Activated T-cell treated with anti-CD3 and anti-CD28 coated beads, Interleukin-2, amount 50 U/mL, for 4 hours (primary cell): ENCODE measurements around the gene SUSD1. TPM values are rescaled to one million over a fixed set of nuclear protein-coding genes. Genes with fewer than 3 reads are reported as not detected.
A peak's percentile ranks its signal among the peaks of the same experiment; 100 is the strongest.

ENCODE experiments used
- ATAC-seq, 2 donors: fragments of 200-7000 bp; cut with Tn5 transposase; one replicate each; pipeline ENCODE4 v1.10.0; 2021
- DNase-seq: peaks from one replicate; pipeline ENCODE4 v3.0.0-alpha.2; 2020
- H3K27me3 Mint-ChIP-seq: one replicate; pipeline ENCODE4 v1.8.0; 2021; ENCODE audit warnings: low read depth, mixed read lengths
- H3K36me3 Mint-ChIP-seq: one replicate; pipeline ENCODE4 v1.8.0; 2022; ENCODE audit warnings: mixed read lengths; ENCODE audit not compliant: insufficient read depth
- H3K4me1 Mint-ChIP-seq: one replicate; pipeline ENCODE4 v1.8.0; 2021; ENCODE audit warnings: low read depth, mixed read lengths
- H3K4me3 Mint-ChIP-seq: one replicate; pipeline ENCODE4 v1.8.0; 2021; ENCODE audit warnings: mild to moderate bottlenecking, moderate library complexity, mixed read lengths
- H3K9me3 Mint-ChIP-seq: one replicate; pipeline ENCODE4 v1.8.0; 2021; ENCODE audit warnings: mixed read lengths
- total RNA-seq, 3 donors: library from RNA; stranded (reverse); gene quantifications; one replicate each; pipeline ENCODE4 v1.2.1, GENCODE V29; 2021

Gene SUSD1
- total RNA-seq, 3 donors from 2014 or later, result 2.3 to 2.7 (median 2.4) TPM

DNA sequence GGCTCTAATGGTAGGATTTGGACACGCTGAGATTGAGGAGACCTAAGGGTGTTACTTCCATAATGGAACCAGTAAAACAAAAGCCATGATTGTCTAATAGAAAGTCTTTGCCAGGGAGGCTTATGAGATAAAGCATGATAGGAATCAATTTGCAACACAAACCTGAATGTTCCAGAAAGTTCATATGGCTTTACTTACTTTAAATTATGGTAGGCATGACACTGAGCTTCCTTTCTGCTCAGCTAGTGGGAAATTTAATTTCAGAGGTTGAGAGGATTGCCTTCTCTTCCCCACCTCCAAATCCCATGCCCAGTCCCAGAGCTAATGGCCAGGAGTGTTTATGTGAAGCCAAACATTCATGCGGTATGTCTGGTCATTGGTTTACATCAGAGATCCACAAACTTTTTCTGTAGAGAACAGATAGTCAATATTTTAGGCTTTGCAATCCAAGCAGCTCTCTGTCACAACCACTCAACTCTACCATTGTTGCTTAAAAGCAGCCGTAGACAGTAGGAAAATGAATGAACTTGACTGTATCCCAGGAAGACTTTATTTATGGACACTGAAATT lies 164.0 kb downstream of the SUSD1 start:
- Mint-ChIP-seq H3K4me1 (peaks cover 28% of the 10 kb centered on the region), H3K27me3 (no peaks in the 10 kb centered on the region), H3K9me3 (no peaks in the 10 kb centered on the region), H3K36me3 (no peaks in the 10 kb centered on the region), H3K4me3 (no peak overlapping the region)
- DNase-seq (no peak), ATAC-seq (no peak)

DNA sequence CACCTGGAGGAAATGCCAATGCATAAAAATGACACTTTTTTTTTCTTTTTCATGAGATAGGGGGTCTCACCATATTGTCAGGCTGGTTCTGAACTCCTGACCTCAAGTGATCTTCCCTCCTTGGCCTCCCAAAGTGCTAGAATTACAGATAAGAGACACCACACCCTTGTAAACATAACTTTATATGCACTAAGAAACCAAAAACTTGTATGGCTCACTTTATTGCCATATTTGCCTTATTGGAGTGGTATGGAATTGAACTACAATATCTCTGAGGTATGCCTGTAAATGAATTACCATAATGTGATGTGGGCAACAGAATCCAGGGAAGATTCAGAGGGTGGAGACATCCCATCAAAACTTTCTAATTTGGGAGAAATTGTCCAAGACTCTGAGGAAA lies 164.6 kb downstream of the SUSD1 start:
- Mint-ChIP-seq H3K36me3 (no peaks in the 10 kb centered on the region), H3K27me3 (no peaks in the 10 kb centered on the region), H3K9me3 (no peaks in the 10 kb centered on the region), H3K4me1 (peaks cover 29% of the 10 kb centered on the region), H3K4me3 (no peak overlapping the region)
- DNase-seq (no peak), ATAC-seq (no peak)

DNA sequence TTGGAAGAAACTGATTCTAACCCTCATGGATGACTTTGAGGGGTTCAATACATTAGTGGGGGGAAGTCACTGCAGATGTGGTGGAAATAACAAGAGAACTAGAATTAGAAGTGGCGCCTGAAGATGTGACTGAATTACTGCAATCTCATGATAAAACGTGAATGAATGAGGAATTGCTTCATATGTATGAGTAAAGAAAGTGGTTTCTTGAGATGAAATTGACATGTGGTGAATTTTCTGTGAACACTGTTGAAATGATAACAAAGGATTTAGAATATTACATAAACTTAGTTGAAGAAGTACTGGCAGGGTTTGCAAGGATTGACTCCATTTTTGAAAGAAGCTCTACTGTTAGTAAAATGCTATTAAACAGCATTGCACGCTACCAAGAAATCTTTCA lies 165.4 kb downstream of the SUSD1 start:
- DNase-seq (no peak), ATAC-seq (no peak)
- H3K27me3 Mint-ChIP-seq, result no peaks in the 10 kb centered on the region
- H3K9me3 Mint-ChIP-seq, result no peaks in the 10 kb centered on the region
- peaks cover 31% of the 10 kb centered on the region for H3K4me1 Mint-ChIP-seq
- H3K4me3 Mint-ChIP-seq, result no peak overlapping the region
- H3K36me3 Mint-ChIP-seq, result no peaks in the 10 kb centered on the region

DNA sequence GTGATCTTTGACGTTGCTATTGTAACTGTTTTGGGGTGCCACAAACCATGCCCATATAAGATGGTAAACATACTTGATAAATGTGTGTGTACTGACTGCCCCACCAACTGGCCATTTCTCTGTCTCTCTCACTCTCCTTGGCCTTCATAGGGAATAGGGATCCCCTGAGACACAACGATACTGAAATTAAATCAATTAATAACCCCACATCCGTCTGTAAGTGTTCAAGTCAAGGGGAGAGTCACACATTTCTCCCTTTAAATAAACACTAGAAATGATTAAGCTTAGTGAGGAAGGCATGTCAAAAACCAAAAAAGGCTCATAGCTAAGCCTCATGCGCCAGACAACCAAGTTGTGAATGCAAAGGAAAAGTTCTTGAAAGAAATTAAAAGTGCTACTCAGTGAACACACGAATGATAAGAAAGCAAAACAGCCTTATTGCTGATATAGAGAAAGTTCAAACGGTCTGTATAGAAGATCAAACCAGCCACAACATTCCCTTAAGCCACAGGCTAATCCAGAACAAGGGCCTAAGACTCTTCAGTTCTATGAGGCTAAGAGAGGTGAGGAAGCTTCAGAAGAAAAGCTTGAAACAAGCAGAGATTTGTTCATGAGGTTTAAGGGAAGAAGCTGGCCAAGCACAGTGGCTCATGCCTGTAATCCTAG lies 167.4 kb downstream of the SUSD1 start:
- Mint-ChIP-seq H3K4me3 (no peak overlapping the region), H3K9me3 (no peaks in the 10 kb centered on the region), H3K27me3 (no peaks in the 10 kb centered on the region), H3K36me3 (no peaks in the 10 kb centered on the region), H3K4me1 (peaks cover 36% of the 10 kb centered on the region)
- no peak for DNase-seq
- no peak for ATAC-seq

GRCh38 chr9:112006361-112007020 lies 168.6 kb downstream of the SUSD1 start:
- Mint-ChIP-seq H3K4me1 (peaks cover 37% of the 10 kb centered on the region), H3K9me3 (no peaks in the 10 kb centered on the region), H3K27me3 (no peaks in the 10 kb centered on the region), H3K4me3 (no peak overlapping the region), H3K36me3 (no peaks in the 10 kb centered on the region)
- ATAC-seq (no peak), DNase-seq (no peak)

GRCh38 chr9:112005939-112006338 lies 169.2 kb downstream of the SUSD1 start:
- H3K4me1 Mint-ChIP-seq, result peaks cover 37% of the 10 kb centered on the region
- no peaks in the 10 kb centered on the region for H3K36me3 Mint-ChIP-seq
- H3K9me3 Mint-ChIP-seq, result no peaks in the 10 kb centered on the region
- DNase-seq (no peak), ATAC-seq (no peak)
- no peaks in the 10 kb centered on the region for H3K27me3 Mint-ChIP-seq
- H3K4me3 Mint-ChIP-seq, result no peak overlapping the region

GRCh38 chr9:112003538-112003937 lies 171.6 kb downstream of the SUSD1 start:
- H3K36me3 Mint-ChIP-seq, result no peaks in the 10 kb centered on the region
- peaks cover 36% of the 10 kb centered on the region for H3K4me1 Mint-ChIP-seq
- H3K27me3 Mint-ChIP-seq, result no peaks in the 10 kb centered on the region
- H3K9me3 Mint-ChIP-seq, result no peaks in the 10 kb centered on the region
- ATAC-seq, result no peak
- H3K4me3 Mint-ChIP-seq, result no peak overlapping the region
- DNase-seq, result no peak

GRCh38 chr9:112002847-112003457 lies 172.1 kb downstream of the SUSD1 start:
- H3K27me3 Mint-ChIP-seq, result no peaks in the 10 kb centered on the region
- H3K9me3 Mint-ChIP-seq, result no peaks in the 10 kb centered on the region
- H3K4me1 Mint-ChIP-seq, result peaks cover 36% of the 10 kb centered on the region
- no peaks in the 10 kb centered on the region for H3K36me3 Mint-ChIP-seq
- ATAC-seq, result peak in 1 of 2 donors; percentile 3
- H3K4me3 Mint-ChIP-seq, result no peak overlapping the region
- DNase-seq, result no peak

DNA sequence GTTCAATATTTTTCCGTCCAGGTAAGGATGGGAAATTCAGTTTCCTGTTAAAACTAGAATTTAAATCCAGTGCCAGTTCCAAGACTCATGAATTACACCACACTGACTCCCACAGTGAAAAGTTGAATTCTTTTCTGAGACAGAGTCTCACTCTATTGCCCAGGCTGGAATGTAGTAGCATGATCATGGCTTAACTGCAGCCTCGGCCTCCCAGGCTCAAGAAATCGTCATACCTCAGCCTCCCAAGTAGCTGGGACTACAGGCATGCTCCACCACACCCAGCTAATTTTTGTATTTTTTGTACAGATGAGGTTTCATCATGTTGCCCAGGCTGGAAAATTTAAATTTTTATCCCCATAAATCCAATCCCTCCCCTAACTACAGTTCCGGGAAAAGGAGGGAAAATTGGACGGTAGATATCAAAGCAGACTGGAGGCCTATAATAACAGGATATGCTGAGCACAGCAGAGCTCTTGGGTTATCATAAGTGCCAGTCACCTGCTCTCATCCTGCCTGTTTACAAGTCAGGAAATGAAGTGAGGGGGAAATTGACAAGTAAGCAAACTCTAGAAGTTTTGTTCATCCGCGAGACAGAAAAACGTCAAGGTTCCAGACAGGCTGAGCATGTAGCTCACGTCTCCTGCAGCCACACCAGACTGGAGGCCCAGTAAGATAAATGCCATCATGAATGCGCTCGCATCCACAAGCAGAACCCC lies 172.8 kb downstream of the SUSD1 start:
- Mint-ChIP-seq H3K4me1 (peaks cover 30% of the 10 kb centered on the region), H3K36me3 (no peaks in the 10 kb centered on the region), H3K27me3 (no peaks in the 10 kb centered on the region), H3K9me3 (no peaks in the 10 kb centered on the region), H3K4me3 (no peak overlapping the region)
- peak in 1 of 2 donors; percentile 54 for ATAC-seq
- no peak for DNase-seq

- Mint-ChIP-seq H3K4me1 (peaks cover 26% of the 10 kb centered on the region), H3K36me3 (no peaks in the 10 kb centered on the region), H3K4me3 (no peak overlapping the region), H3K27me3 (no peaks in the 10 kb centered on the region), H3K9me3 (no peaks in the 10 kb centered on the region)
- ATAC-seq, result no peak
- DNase-seq, result no peak
Measured at GRCh38 chr9:112000743-112001142, 174.4 kb downstream of the SUSD1 start.

DNA sequence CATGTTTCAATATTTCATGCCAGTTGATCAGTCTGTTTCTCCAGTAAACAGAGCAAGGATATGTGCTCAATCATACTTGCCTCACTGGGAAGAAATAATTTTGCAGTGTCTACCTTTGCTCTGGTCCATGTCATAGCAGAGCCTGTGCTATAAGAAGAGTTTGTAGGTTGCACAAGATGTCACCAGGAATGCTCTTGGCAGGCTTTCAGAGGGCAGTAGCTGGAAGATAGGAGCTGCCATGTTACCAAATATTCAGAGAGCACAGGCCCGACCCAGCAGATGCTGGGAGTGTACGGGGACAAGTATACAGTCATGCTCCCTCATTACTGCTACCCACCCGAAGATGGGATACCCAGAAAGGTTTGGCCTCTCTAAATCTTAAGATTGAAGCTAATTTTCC lies 175.8 kb downstream of the SUSD1 start:
- Mint-ChIP-seq H3K9me3 (no peaks in the 10 kb centered on the region), H3K27me3 (no peaks in the 10 kb centered on the region), H3K4me1 (peaks cover 32% of the 10 kb centered on the region), H3K36me3 (no peaks in the 10 kb centered on the region), H3K4me3 (no peak overlapping the region)
- ATAC-seq, result no peak
- DNase-seq, result no peak

GRCh38 chr9:111997831-111998230 lies 177.3 kb downstream of the SUSD1 start:
- Mint-ChIP-seq H3K4me3 (no peak overlapping the region), H3K36me3 (no peaks in the 10 kb centered on the region), H3K9me3 (no peaks in the 10 kb centered on the region), H3K27me3 (no peaks in the 10 kb centered on the region), H3K4me1 (peaks cover 35% of the 10 kb centered on the region)
- no peak for ATAC-seq
- DNase-seq, result no peak

GRCh38 chr9:111994831-111995458 lies 180.2 kb downstream of the SUSD1 start:
- Mint-ChIP-seq H3K4me3 (no peak overlapping the region), H3K9me3 (peaks cover 6% of the 10 kb centered on the region), H3K27me3 (no peaks in the 10 kb centered on the region), H3K4me1 (peaks cover 30% of the 10 kb centered on the region), H3K36me3 (no peaks in the 10 kb centered on the region)
- no peak for DNase-seq
- peak; percentile 78 to 85 for ATAC-seq

DNA sequence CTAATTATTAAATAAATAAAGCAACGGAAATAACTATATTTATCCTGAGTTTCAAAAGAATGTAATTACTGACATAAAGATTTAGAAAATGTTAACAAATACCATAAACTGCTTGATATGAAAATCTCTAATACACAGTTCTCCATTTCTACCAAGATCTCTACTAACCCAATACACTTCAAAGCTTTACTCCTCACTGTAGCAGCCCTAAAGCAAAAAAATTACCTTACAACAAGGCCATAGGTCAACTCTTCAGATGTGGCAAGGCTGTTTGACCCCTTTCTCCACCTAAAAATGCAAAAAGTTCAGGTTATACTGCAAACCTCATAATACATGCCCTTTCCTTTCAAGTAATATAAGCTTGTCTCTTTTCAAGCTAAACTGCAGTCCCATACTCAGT lies 181.8 kb downstream of the SUSD1 start:
- peaks cover 6% of the 10 kb centered on the region for H3K9me3 Mint-ChIP-seq
- no peaks in the 10 kb centered on the region for H3K27me3 Mint-ChIP-seq
- H3K4me1 Mint-ChIP-seq, result peaks cover 30% of the 10 kb centered on the region
- no peaks in the 10 kb centered on the region for H3K36me3 Mint-ChIP-seq
- H3K4me3 Mint-ChIP-seq, result no peak overlapping the region
- no peak for DNase-seq
- no peak for ATAC-seq
